Measurements from ENCODE around the gene WTAP.

GRCh38 chr6:159805440-159806020 lies 78.2 kb downstream of the WTAP start:
- TF ChIP-seq CTCF (conservative IDR thresholded peaks at IDR 0.05) (no peak), EZH2 (IDR thresholded peaks at IDR 0.05; ENCODE audit: low read depth) (no peak)
